WTC11 (cell line): ENCODE measurements around the gene RIN3.
A peak's percentile ranks its signal among the peaks of the same experiment; 100 is the strongest.

Experiments
- ELF4 ChIP-seq: sonication (generic); formaldehyde crosslinking; IDR thresholded peaks from 2 replicates; pipeline ENCODE4 v1.8.1; 2022; ENCODE audit warnings: low read depth, mild to moderate bottlenecking, moderate library complexity, missing genetic modification reagents
- GABPB1 ChIP-seq: sonication (generic); formaldehyde crosslinking; IDR thresholded peaks from 2 replicates; pipeline ENCODE4 v1.8.1; 2023; ENCODE audit warnings: mild to moderate bottlenecking, missing genetic modification reagents
- IRF2 ChIP-seq: sonication (generic); formaldehyde crosslinking; IDR thresholded peaks from 2 replicates; pipeline ENCODE4 v1.8.0; 2022; ENCODE audit warnings: low read depth, missing genetic modification reagents, borderline replicate concordance
- NFYB ChIP-seq: sonication (generic); formaldehyde crosslinking; conservative IDR thresholded peaks from 2 replicates; pipeline ENCODE4 v1.8.0; 2022; ENCODE audit warnings: low read depth, missing genetic modification reagents
- TCF7 ChIP-seq: sonication (generic); formaldehyde crosslinking; IDR thresholded peaks from 2 replicates; pipeline ENCODE4 v1.8.0; 2022; ENCODE audit warnings: mild to moderate bottlenecking, low read depth, missing genetic modification reagents, moderate library complexity
- TEAD1 ChIP-seq: sonication (generic); formaldehyde crosslinking; IDR thresholded peaks from 2 replicates; pipeline ENCODE4 v1.8.0; 2022; ENCODE audit warnings: mild to moderate bottlenecking, missing genetic modification reagents
- ZNF121 ChIP-seq: sonication (generic); formaldehyde crosslinking; IDR thresholded peaks from 2 replicates; pipeline ENCODE4 v1.8.0; 2023; ENCODE audit warnings: missing genetic modification reagents
- ZNF219 ChIP-seq: sonication (generic); formaldehyde crosslinking; IDR thresholded peaks from 2 replicates; pipeline ENCODE4 v1.8.0; 2023; ENCODE audit warnings: missing genetic modification reagents, mild to moderate bottlenecking, borderline replicate concordance
- ZNF263 ChIP-seq: sonication (generic); formaldehyde crosslinking; IDR thresholded peaks from 2 replicates; pipeline ENCODE4 v1.8.1; 2022; ENCODE audit warnings: low read depth, mild to moderate bottlenecking, moderate library complexity, missing genetic modification reagents
- TF ChIP-seq, protein P1 (sequence below): fragments of 200-600 bp; IDR thresholded peaks from 2 replicates; pipeline ENCODE4 v1.8.0; 2022; ENCODE audit warnings: antibody characterized with exemption
- TF ChIP-seq, protein P2 (sequence below): fragments of 250-450 bp; sonication (Bioruptor Pico); IDR thresholded peaks from 2 replicates; pipeline ENCODE4 v1.9.0; 2021; ENCODE audit warnings: moderate library complexity, mild to moderate bottlenecking, inconsistent platforms, borderline replicate concordance
- TF ChIP-seq, protein P3 (sequence below): sonication (generic); formaldehyde crosslinking; IDR thresholded peaks from 2 replicates; pipeline ENCODE4 v1.8.0; 2022; ENCODE audit warnings: missing genetic modification reagents
- TF ChIP-seq, protein P4 (sequence below): sonication (generic); formaldehyde crosslinking; IDR thresholded peaks from 2 replicates; pipeline ENCODE4 v1.8.1; 2022; ENCODE audit warnings: mild to moderate bottlenecking, moderate library complexity, missing genetic modification reagents
- TF ChIP-seq, protein P5 (sequence below): sonication (generic); formaldehyde crosslinking; IDR thresholded peaks from 2 replicates; pipeline ENCODE4 v1.8.1; 2023; ENCODE audit warnings: mild to moderate bottlenecking, missing genetic modification reagents, moderate library complexity

DNA sequence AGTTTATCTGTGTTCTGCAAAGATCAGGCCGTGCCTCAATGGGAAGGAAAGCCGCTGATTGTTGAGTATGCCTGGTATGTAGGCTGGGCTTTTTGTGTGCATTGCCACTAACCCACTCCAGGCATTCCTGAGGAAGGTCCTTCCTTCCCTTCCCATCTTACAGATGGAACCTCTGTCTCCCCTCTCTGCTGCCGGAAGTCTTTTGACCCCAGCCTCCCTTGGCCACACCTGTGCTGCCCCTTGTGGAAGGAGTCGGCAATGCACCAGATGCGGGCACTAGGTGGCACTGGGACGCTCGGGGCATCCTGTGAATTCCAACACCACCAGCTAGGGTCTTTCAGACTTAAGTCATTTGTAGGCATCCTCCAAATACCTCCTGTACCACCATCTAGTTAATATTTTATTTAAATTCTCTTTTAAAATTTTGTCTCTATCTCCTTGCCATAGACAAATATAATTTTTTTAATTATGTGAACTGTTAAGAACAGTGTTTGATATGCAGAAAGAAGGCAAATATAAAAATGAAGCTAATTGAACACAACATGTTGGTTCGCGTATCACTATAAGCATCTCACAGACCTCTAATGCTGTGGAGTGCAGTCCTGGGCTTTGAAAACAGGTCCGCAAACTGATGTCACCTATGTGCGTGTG lies 99.6 kb downstream of the RIN3 start:
- TF ChIP-seq GABPB1 (CRISPR knock-in tag): no peak
- TF ChIP-seq, protein P1, sequence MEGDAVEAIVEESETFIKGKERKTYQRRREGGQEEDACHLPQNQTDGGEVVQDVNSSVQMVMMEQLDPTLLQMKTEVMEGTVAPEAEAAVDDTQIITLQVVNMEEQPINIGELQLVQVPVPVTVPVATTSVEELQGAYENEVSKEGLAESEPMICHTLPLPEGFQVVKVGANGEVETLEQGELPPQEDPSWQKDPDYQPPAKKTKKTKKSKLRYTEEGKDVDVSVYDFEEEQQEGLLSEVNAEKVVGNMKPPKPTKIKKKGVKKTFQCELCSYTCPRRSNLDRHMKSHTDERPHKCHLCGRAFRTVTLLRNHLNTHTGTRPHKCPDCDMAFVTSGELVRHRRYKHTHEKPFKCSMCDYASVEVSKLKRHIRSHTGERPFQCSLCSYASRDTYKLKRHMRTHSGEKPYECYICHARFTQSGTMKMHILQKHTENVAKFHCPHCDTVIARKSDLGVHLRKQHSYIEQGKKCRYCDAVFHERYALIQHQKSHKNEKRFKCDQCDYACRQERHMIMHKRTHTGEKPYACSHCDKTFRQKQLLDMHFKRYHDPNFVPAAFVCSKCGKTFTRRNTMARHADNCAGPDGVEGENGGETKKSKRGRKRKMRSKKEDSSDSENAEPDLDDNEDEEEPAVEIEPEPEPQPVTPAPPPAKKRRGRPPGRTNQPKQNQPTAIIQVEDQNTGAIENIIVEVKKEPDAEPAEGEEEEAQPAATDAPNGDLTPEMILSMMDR: peak; percentile 89
- no peak for TF ChIP-seq NFYB (CRISPR knock-in tag)
- TF ChIP-seq, protein P2, sequence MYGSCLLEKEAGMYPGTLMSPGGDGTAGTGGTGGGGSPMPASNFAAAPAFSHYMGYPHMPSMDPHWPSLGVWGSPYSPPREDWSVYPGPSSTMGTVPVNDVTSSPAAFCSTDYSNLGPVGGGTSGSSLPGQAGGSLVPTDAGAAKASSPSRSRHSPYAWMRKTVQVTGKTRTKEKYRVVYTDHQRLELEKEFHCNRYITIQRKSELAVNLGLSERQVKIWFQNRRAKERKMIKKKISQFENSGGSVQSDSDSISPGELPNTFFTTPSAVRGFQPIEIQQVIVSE (CRISPR knock-in tag): no peak
- TF ChIP-seq ZNF121 (CRISPR knock-in tag): no peak
- TF ChIP-seq, protein P3, sequence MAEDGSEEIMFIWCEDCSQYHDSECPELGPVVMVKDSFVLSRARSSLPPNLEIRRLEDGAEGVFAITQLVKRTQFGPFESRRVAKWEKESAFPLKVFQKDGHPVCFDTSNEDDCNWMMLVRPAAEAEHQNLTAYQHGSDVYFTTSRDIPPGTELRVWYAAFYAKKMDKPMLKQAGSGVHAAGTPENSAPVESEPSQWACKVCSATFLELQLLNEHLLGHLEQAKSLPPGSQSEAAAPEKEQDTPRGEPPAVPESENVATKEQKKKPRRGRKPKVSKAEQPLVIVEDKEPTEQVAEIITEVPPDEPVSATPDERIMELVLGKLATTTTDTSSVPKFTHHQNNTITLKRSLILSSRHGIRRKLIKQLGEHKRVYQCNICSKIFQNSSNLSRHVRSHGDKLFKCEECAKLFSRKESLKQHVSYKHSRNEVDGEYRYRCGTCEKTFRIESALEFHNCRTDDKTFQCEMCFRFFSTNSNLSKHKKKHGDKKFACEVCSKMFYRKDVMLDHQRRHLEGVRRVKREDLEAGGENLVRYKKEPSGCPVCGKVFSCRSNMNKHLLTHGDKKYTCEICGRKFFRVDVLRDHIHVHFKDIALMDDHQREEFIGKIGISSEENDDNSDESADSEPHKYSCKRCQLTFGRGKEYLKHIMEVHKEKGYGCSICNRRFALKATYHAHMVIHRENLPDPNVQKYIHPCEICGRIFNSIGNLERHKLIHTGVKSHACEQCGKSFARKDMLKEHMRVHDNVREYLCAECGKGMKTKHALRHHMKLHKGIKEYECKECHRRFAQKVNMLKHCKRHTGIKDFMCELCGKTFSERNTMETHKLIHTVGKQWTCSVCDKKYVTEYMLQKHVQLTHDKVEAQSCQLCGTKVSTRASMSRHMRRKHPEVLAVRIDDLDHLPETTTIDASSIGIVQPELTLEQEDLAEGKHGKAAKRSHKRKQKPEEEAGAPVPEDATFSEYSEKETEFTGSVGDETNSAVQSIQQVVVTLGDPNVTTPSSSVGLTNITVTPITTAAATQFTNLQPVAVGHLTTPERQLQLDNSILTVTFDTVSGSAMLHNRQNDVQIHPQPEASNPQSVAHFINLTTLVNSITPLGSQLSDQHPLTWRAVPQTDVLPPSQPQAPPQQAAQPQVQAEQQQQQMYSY (CRISPR knock-in tag): no peak
- TF ChIP-seq ZNF219 (CRISPR knock-in tag): no peak
- no peak for TF ChIP-seq IRF2 (CRISPR knock-in tag)
- TF ChIP-seq, protein P4, sequence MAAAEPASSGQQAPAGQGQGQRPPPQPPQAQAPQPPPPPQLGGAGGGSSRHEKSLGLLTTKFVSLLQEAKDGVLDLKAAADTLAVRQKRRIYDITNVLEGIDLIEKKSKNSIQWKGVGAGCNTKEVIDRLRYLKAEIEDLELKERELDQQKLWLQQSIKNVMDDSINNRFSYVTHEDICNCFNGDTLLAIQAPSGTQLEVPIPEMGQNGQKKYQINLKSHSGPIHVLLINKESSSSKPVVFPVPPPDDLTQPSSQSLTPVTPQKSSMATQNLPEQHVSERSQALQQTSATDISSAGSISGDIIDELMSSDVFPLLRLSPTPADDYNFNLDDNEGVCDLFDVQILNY (CRISPR knock-in tag): no peak
- TF ChIP-seq TEAD1 (CRISPR knock-in tag): no peak
- TF ChIP-seq, protein P5, sequence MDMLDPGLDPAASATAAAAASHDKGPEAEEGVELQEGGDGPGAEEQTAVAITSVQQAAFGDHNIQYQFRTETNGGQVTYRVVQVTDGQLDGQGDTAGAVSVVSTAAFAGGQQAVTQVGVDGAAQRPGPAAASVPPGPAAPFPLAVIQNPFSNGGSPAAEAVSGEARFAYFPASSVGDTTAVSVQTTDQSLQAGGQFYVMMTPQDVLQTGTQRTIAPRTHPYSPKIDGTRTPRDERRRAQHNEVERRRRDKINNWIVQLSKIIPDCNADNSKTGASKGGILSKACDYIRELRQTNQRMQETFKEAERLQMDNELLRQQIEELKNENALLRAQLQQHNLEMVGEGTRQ (CRISPR knock-in tag): no peak
- no peak for TF ChIP-seq ZNF263 (CRISPR knock-in tag)
- no peak for TF ChIP-seq ELF4 (CRISPR knock-in tag)
- no peak for TF ChIP-seq TCF7 (CRISPR knock-in tag)
